Upper lobe of right lung (tissue), 1 donor: ENCODE data around the gene TACC2. TPM values are rescaled to one million over a fixed set of nuclear protein-coding genes. Genes with fewer than 3 reads are reported as not detected.

ENCODE experiments used
- ATAC-seq: fragments of 200-7000 bp; cut with Tn5 transposase; one replicate; pipeline ENCODE4 v1.9.1; 2020; ENCODE audit warnings: mild to moderate bottlenecking, moderate library complexity
- DNase-seq: peaks from one replicate; pipeline ENCODE4 v3.0.0-alpha.2; 2020
- H3K27ac ChIP-seq: fragments of 200-600 bp; one replicate; pipeline ENCODE4 v1.8.0; 2022
- H3K27me3 ChIP-seq: fragments of 200-600 bp; one replicate; pipeline ENCODE4 v1.8.0; 2022; ENCODE audit warnings: mild to moderate bottlenecking
- H3K36me3 ChIP-seq: fragments of 200-600 bp; one replicate; pipeline ENCODE4 v1.8.0; 2022
- H3K4me1 ChIP-seq: fragments of 200-600 bp; one replicate; pipeline ENCODE4 v1.8.0; 2022
- H3K4me3 ChIP-seq: fragments of 200-600 bp; one replicate; pipeline ENCODE4 v1.8.0; 2022; ENCODE audit warnings: mild to moderate bottlenecking
- H3K9me3 ChIP-seq: fragments of 200-600 bp; one replicate; pipeline ENCODE4 v1.8.0; 2022
- intact Hi-C: fragments of 100-400 bp; cut with DNase I; formaldehyde crosslinking; loops from one replicate; pipeline ENCODE4 v1.11.0; 2022
- total RNA-seq: library from RNA; stranded (reverse); fragmentation: NEBNext Ultra II Directional; extraction: Animal tissue kit (Norgen Biotek cat#: 25700); gene quantifications from one replicate; pipeline ENCODE4 v1.2.1, GENCODE V29; 2021
- TF ChIP-seq, protein P1 (sequence below): fragments of 200-600 bp; IDR thresholded peaks from one replicate; pipeline ENCODE4 v1.8.0; 2022; ENCODE audit warnings: antibody characterized with exemption
- donor health status: DM: no; HTN: yes; CAD: no; lungs with severe emphysema.

The TACC2 gene
- total RNA-seq, 1 donor from 2014 or later = 236 TPM

DNA sequence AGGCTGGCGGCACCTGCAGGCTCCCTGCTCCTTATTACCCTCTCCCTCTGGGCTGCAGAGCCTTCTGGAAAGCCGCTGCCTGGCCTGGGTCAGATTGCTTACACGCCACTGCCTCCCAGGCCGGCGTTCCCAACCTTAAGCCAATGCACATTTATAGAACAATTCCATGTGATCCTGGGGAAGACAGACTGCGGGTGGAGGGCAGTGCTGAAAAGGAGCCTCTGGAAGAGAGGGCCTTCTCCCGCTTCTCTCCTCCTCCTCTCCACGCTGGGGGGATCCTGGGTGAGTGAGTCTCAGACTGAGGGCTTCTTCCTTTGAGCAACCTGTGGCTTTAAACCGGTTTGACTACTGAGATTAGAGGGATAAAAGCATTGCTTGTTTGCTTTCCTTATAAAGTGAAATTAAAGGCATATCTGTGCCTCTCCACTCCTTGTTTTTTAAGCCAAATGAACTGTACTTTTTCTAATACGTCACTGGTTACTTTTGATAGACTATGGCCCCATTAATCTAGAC, 5.5 kb downstream of the TACC2 start:
- TF ChIP-seq, protein P1, sequence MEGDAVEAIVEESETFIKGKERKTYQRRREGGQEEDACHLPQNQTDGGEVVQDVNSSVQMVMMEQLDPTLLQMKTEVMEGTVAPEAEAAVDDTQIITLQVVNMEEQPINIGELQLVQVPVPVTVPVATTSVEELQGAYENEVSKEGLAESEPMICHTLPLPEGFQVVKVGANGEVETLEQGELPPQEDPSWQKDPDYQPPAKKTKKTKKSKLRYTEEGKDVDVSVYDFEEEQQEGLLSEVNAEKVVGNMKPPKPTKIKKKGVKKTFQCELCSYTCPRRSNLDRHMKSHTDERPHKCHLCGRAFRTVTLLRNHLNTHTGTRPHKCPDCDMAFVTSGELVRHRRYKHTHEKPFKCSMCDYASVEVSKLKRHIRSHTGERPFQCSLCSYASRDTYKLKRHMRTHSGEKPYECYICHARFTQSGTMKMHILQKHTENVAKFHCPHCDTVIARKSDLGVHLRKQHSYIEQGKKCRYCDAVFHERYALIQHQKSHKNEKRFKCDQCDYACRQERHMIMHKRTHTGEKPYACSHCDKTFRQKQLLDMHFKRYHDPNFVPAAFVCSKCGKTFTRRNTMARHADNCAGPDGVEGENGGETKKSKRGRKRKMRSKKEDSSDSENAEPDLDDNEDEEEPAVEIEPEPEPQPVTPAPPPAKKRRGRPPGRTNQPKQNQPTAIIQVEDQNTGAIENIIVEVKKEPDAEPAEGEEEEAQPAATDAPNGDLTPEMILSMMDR = no peak
- Histone ChIP-seq H3K36me3 (no peaks in the 10 kb centered on the region), H3K27me3 (no peaks in the 10 kb centered on the region), H3K9me3 (no peaks in the 10 kb centered on the region), H3K4me3 (no peak overlapping the region), H3K4me1 (peaks cover 14% of the 10 kb centered on the region), H3K27ac (peak overlapping the region; percentile 67)
- ATAC-seq (peak; percentile 56), DNase-seq (peak; percentile 69)
- intact Hi-C loops = no loop called here

DNA sequence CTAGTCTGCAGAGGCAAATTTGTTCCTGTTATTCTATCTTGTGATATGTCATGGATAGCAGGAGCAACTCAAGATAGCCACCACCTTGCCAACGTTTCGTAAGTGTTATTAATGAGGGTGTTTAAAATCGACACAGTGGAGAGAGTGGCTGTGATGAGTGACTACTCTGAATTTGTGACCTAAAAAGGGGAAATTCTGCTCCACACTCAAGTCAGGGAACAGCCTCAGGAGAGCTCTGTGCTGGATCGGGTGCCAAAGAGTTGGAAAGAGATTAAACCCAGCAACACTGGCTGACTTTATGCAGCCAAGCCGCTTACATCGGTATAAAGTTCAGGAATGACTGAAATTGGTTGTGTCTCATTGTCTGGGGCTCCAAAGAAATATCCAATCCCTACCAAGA, 9.5 kb downstream of the TACC2 start:
- Histone ChIP-seq H3K27me3 (no peaks in the 10 kb centered on the region), H3K4me3 (no peak overlapping the region), H3K36me3 (no peaks in the 10 kb centered on the region), H3K9me3 (no peaks in the 10 kb centered on the region), H3K4me1 (peaks cover 9% of the 10 kb centered on the region), H3K27ac (no peak overlapping the region)
- intact Hi-C loops = no loop called here
- no peak for ATAC-seq
- TF ChIP-seq, protein P1 = no peak
- DNase-seq = no peak

DNA sequence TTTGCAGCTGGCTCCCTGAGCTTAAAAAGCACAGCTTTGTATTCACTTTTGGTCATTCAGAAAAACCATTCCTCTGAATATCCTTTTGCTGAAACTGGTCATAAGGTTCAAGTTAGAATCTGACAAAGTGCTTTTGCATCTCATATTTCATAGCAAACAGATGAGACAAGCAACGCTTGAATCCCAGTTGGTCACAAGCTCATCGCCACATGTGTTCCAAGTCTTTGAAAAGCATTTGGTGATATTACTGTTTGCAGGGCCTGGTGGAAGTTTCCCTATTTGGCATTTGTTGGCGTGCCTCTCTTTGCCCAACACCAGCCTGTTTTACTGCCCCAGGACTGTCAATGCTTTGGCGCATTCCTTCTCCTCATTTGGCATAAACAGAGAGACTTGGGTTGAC, 10.3 kb downstream of the TACC2 start:
- Histone ChIP-seq H3K4me1 (peaks cover 1% of the 10 kb centered on the region), H3K4me3 (no peak overlapping the region), H3K27me3 (no peaks in the 10 kb centered on the region), H3K9me3 (no peaks in the 10 kb centered on the region), H3K36me3 (no peaks in the 10 kb centered on the region), H3K27ac (no peak overlapping the region)
- ATAC-seq = no peak
- intact Hi-C loops = no loop called here
- no peak for DNase-seq
- TF ChIP-seq, protein P1 = no peak

DNA sequence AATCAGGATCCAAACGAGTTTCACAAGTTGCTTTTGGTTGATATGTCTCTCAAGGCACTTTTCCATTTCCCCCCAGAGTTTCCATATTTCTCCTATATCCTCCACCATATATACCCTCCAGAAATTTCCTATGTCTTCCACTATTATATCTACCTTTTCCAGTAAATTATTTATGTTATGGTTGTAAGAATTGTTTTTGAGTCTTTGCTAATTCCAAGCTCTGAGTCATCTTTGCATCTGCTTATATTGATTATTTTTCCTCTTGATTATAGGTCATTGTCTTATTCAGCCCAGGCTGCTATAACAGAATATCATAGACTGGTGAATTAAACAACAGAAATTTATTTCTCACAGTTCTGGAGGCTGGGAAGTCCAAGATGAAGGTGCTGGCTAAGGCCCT, 12.7 kb downstream of the TACC2 start:
- no peak for ATAC-seq
- Histone ChIP-seq H3K36me3 (no peaks in the 10 kb centered on the region), H3K9me3 (no peaks in the 10 kb centered on the region), H3K27me3 (no peaks in the 10 kb centered on the region), H3K4me3 (no peak overlapping the region), H3K4me1 (no peaks in the 10 kb centered on the region), H3K27ac (no peak overlapping the region)
- DNase-seq = no peak
- intact Hi-C loops = no loop called here
- TF ChIP-seq, protein P1 = no peak

DNA sequence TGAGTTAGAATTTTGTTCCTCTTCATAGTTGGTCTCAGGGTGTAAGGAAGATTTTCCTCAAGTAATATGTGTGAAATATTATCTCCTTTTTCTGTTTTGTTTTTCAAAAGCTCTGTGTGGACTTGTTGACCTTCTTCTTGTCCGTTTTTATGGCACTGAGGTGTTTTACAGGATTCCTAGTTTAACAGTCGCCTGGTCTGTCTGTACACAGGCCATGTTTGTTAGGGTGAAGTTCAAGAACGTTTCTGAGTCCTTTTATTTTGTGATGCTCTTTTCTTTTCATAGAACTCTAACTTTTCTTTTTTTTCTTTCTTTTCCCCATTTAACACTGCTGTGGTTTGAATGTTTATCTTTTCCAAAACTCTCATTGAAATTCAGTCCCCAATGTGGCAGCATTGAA, 18.5 kb downstream of the TACC2 start:
- DNase-seq = no peak
- no peak for ATAC-seq
- Histone ChIP-seq H3K27ac (no peak overlapping the region), H3K36me3 (no peaks in the 10 kb centered on the region), H3K9me3 (no peaks in the 10 kb centered on the region), H3K27me3 (no peaks in the 10 kb centered on the region), H3K4me1 (no peaks in the 10 kb centered on the region), H3K4me3 (no peak overlapping the region)
- TF ChIP-seq, protein P1 = no peak
- intact Hi-C loops = no loop called here
